ENCODE measurements around the gene DIP2C.

The DIP2C gene

DNA sequence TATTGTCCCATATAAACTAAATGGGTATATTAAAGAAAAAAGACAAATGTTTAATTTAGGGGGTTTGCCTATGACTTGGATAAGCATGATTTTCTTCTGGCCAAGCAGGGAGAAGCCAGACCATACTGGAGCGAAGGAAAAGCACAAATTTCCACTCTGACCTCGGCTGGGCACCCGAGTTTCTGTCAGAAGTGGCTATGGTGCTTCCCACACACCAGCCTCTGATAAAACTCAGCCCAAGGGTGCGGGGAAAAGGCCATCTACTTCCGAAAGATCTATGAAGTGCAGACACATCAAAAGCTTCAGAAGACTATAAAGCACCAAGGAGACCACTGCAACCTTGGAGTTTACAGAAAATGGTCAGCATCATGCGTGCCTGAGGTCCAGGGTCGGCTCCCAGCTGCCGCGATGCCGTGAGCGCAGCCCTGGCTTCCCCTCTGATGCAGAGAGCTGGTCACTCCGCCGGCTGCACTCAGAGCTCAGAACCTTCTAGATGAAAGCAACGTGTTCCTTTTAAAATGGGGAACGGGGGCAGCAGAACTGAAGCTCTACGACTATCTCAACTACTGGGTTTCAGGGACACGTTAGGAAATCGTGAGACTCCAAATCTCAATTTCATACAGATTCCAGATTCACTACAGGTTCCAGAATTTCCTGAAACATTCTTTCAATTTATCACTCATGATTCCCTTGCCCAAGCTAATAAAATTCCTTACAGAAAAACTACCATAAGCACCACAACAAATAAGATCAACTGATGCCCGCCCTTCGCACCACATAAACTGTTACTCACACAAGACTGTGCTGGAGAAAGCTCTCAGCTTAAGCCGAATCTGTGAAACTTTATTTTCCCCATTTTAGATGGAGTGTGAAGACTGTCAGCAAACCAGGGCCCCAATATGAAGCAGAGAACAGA is 84.5 kb downstream of the DIP2C start:
- Histone ChIP-seq H3K27ac (peak overlapping the region in 1 of 2 donors; percentile 43), H3K27me3 (no peaks in the 10 kb centered on the region), H3K4me3 (no peak overlapping the region), H3K9me3 (no peaks in the 10 kb centered on the region), H3K4me1 (peaks cover 0 to 73% (median 35%) of the 10 kb centered on the region in 4 donors), H3K36me3 (no peaks in the 10 kb centered on the region)
- no peak for DNase-seq
- intact Hi-C loops (cut with DNase I; ENCODE audit: low total_unique reads), result no loop called here
- TF ChIP-seq, protein P1, sequence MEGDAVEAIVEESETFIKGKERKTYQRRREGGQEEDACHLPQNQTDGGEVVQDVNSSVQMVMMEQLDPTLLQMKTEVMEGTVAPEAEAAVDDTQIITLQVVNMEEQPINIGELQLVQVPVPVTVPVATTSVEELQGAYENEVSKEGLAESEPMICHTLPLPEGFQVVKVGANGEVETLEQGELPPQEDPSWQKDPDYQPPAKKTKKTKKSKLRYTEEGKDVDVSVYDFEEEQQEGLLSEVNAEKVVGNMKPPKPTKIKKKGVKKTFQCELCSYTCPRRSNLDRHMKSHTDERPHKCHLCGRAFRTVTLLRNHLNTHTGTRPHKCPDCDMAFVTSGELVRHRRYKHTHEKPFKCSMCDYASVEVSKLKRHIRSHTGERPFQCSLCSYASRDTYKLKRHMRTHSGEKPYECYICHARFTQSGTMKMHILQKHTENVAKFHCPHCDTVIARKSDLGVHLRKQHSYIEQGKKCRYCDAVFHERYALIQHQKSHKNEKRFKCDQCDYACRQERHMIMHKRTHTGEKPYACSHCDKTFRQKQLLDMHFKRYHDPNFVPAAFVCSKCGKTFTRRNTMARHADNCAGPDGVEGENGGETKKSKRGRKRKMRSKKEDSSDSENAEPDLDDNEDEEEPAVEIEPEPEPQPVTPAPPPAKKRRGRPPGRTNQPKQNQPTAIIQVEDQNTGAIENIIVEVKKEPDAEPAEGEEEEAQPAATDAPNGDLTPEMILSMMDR (IDR thresholded peaks at IDR 0.05), result no peak

DNA sequence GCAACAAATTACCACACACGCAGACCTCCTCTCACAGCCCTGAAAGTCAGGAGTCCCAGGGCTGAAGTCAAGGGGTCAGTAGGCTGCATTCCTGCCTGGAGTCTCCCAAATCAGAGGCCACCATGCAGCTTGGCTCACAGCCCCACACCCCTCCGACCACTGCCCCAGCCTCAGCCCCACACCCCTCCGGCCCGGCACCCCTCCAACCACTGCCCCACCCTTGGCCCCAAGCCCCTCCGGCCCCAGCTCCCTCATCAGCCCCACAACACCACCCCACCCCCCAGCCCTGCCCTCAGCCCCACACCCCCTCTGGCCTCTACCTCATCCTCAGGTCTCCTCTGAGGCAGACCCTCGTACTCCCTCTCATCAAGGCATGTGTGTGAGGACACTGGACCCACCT is 85.7 kb downstream of the DIP2C start:
- H3K4me1 ChIP-seq, result peaks cover 0 to 73% (median 43%) of the 10 kb centered on the region in 4 donors
- no peaks in the 10 kb centered on the region for H3K36me3 ChIP-seq
- no peaks in the 10 kb centered on the region for H3K9me3 ChIP-seq
- TF ChIP-seq, protein P1 (IDR thresholded peaks at IDR 0.05), result no peak
- DNase-seq, result peak in 1 of 2 donors; percentile 64
- H3K27ac ChIP-seq, result peak overlapping the region in 1 of 2 donors; percentile 15
- H3K4me3 ChIP-seq, result no peak overlapping the region
- no peaks in the 10 kb centered on the region for H3K27me3 ChIP-seq
- intact Hi-C loops (cut with DNase I; ENCODE audit: low total_unique reads), result no loop called here

DNA sequence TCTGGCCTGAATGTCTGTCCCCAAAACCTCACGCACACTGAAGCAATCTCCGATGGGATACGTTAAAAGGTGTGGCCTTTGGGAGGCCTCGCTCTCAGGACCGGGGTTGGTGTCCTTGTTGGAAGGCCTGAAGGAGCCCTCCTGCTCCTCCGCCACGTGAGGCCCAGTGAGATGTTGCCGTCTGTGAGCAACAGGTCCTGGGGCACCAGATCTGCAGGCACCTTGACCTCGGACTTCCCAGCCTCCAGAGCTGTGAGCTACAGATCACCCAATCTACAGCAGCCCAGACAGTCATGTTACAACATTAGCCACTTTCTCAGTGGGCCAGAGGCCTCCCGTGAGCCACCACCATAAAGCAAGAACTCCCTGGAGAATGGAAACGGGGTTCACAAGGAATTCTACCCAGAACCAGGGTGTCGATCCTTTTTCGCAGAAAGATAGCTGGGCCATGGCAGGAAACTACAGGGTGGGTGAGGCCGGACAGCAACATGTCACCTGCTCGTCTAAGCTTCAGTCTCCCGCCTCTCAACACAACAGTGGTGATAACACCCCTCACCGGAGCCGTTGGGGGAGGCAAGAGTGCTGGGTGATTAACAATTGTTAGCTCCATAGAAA is 87.0 kb downstream of the DIP2C start:
- Histone ChIP-seq H3K36me3 (no peaks in the 10 kb centered on the region), H3K27me3 (no peaks in the 10 kb centered on the region), H3K4me1 (peaks cover 0 to 84% (median 53%) of the 10 kb centered on the region in 4 donors), H3K27ac (peak overlapping the region; percentile 82 to 93), H3K9me3 (no peaks in the 10 kb centered on the region), H3K4me3 (no peak overlapping the region)
- peak in 1 of 2 donors; percentile 59 for DNase-seq
- TF ChIP-seq, protein P1 (IDR thresholded peaks at IDR 0.05), result no peak
- intact Hi-C loops (cut with DNase I; ENCODE audit: low total_unique reads), result no loop called here

DNA sequence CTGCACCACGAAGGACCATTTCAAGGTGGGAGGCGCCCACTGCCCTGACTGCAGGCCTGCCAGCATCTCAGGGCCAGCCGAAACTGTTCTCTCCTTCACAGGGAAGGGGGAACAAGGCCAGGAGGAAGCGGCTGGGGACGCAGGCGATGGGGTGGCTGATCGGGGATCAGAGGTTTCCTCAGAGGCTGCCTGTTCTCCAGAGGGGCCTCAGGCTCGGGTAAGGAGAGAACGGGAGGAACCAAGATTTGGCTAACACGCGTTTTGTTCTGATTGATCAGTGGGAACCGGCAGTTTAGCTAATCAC is 87.9 kb downstream of the DIP2C start:
- intact Hi-C loops (cut with DNase I; ENCODE audit: low total_unique reads), result no loop called here
- H3K9me3 ChIP-seq, result no peaks in the 10 kb centered on the region
- H3K27me3 ChIP-seq, result no peaks in the 10 kb centered on the region
- TF ChIP-seq, protein P1 (IDR thresholded peaks at IDR 0.05), result no peak
- H3K4me1 ChIP-seq, result peaks cover 0 to 93% (median 49%) of the 10 kb centered on the region in 4 donors
- peak overlapping the region; percentile 82 to 93 for H3K27ac ChIP-seq
- peak in 1 of 2 donors; percentile 65 for DNase-seq
- H3K4me3 ChIP-seq, result peak overlapping the region in 1 of 2 donors; percentile 8
- H3K36me3 ChIP-seq, result no peaks in the 10 kb centered on the region

DNA sequence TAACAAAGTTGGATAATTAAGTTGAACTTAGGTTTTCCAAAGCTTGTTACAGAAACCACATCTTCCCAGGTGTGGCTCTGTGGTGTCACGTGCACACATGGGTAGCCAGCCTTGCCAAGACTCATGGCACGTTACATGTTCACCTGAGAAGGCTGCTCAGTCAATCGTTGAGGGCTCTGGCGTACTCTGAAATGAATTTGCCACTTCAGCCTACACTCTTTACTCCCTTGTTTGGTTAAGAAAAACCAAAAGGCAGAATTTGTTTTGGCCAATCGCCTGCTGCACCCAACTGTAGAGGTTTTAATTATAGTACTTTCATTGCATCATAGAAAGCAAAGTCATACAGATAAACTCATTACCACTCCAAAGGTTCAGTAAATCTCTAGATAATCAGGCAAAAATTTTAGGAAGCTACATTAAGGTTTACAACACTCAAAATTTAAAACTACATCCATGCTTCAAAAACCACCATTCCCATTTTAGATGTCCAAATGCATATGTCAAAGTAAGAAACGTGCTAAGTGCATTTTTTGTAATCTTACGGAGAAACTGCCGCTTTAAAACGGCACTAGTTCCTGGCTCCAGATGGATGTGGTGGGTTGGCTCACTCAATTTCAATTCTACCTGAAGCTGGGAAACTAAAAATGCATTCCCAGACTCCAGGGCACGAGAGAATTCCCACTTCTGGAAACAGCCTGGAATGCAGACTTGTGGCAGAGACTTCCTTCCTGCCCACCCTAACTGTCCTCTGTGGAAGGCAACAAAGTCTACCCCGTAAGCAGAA is 88.4 kb downstream of the DIP2C start:
- DNase-seq, result peak in 1 of 2 donors; percentile 78
- TF ChIP-seq, protein P1 (IDR thresholded peaks at IDR 0.05), result no peak
- Histone ChIP-seq H3K4me1 (peaks cover 0 to 94% (median 49%) of the 10 kb centered on the region in 4 donors), H3K36me3 (no peaks in the 10 kb centered on the region), H3K9me3 (no peaks in the 10 kb centered on the region), H3K27ac (peak overlapping the region; percentile 82 to 93), H3K4me3 (peak overlapping the region in 1 of 2 donors; percentile 8), H3K27me3 (no peaks in the 10 kb centered on the region)
- intact Hi-C loops (cut with DNase I; ENCODE audit: low total_unique reads), result no loop called here
